ENCODE measurements around the gene CNPY2.
"Not testable (repeated sequence)": the region's sequence is repeated elsewhere in the genome, so short reads cannot be mapped to it uniquely, and the experiment has no call there.

The CNPY2 gene

DNA sequence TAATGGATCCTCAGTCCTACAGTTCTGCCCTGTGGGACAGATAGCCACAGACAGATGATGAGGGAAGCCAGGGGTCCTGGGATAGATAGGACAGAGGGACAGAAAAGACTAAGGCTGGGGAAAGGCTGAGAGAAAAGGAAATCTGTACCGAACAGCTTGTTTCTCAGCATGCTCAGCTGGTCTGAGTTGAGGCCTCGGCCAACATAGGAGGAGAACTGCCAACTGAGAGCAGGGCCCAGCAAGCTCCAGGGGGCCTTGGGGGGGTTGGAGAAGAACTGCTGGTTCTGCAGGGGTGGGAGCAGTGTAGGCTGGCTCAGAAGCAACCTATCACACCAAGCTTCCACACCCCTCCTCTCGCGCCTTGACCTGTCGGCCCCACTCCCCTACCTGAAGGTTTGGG lies 33.0 kb upstream of the CNPY2 start:
- no peak overlapping the region for H3K9ac ChIP-seq (ENCODE audit: low read length)
- no peaks in the 10 kb centered on the region for H3K79me2 ChIP-seq (ENCODE audit: low read length)
- H4K20me1 ChIP-seq (ENCODE audit: insufficient read depth, low read length) = no peaks in the 10 kb centered on the region
- peaks cover 32% of the 10 kb centered on the region for H3K36me3 ChIP-seq (replicated peaks; ENCODE audit: low read depth, low read length)
- H2AFZ ChIP-seq (ENCODE audit: low read depth, low read length) = no peak overlapping the region
- TF ChIP-seq EZH2phosphoT487 (IDR thresholded peaks at IDR 0.05; ENCODE audit: low read depth) = no peak
- TF ChIP-seq, protein P1, sequence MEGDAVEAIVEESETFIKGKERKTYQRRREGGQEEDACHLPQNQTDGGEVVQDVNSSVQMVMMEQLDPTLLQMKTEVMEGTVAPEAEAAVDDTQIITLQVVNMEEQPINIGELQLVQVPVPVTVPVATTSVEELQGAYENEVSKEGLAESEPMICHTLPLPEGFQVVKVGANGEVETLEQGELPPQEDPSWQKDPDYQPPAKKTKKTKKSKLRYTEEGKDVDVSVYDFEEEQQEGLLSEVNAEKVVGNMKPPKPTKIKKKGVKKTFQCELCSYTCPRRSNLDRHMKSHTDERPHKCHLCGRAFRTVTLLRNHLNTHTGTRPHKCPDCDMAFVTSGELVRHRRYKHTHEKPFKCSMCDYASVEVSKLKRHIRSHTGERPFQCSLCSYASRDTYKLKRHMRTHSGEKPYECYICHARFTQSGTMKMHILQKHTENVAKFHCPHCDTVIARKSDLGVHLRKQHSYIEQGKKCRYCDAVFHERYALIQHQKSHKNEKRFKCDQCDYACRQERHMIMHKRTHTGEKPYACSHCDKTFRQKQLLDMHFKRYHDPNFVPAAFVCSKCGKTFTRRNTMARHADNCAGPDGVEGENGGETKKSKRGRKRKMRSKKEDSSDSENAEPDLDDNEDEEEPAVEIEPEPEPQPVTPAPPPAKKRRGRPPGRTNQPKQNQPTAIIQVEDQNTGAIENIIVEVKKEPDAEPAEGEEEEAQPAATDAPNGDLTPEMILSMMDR (IDR thresholded peaks at IDR 0.05; ENCODE audit: low read depth, low read length) = no peak
- H3K27ac ChIP-seq (ENCODE audit: low read length) = no peak overlapping the region
- H3K9me3 ChIP-seq (ENCODE audit: insufficient read depth, low read length) = no peaks in the 10 kb centered on the region
- no peak overlapping the region for H3K4me3 ChIP-seq (ENCODE audit: low read length)
- H3K4me1 ChIP-seq (ENCODE audit: low read length) = no peaks in the 10 kb centered on the region
- H3K27me3 ChIP-seq (ENCODE audit: low read depth, low read length) = no peaks in the 10 kb centered on the region
- no peak overlapping the region for H3K4me2 ChIP-seq (ENCODE audit: low read length)

DNA sequence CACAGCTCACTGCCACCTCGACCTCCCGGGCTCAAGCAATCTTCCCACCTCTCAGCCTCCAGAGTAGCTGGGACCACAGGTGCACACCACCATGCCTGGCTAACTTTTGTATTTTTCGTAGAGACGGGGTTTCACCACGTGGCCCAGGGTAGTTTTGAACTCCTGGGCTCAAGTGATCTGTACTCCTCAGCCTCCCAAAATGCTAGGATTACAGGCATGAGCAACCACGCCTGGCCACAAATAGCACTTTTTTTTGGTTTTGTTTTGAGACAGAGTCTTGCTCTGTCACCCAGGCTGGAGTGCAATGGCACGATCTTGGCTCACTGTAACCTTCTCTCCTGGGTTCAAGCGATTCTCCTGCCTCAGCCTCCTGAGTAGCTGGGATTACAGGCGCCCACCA lies 31.5 kb upstream of the CNPY2 start:
- H3K36me3 ChIP-seq (replicated peaks; ENCODE audit: low read depth, low read length) = peaks cover 35% of the 10 kb centered on the region

DNA sequence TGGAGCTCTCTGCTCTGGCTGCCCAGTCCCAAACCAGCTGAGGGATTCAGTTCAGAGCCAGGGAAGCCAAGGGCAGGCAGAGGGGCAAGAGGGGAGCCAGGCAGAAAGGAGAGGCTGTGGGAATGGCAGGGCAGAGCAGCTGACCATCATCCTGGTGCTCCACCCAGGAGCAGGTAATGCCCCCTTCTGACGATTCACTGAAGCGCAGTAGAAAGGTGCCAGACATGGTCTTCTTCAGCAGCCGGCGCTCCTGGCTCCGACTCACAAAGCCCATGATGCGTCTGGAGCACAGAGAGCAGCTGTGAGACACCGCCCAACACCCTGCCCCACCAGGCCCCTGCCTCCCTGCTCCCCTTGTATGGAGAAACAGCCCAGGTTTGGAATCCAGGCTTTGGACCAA lies 30.9 kb upstream of the CNPY2 start:
- Histone ChIP-seq H3K36me3 (replicated peaks; ENCODE audit: low read depth, low read length) (peaks cover 35% of the 10 kb centered on the region), H3K79me2 (ENCODE audit: low read length) (no peaks in the 10 kb centered on the region), H2AFZ (ENCODE audit: low read depth, low read length) (no peak overlapping the region), H3K9me3 (ENCODE audit: insufficient read depth, low read length) (no peaks in the 10 kb centered on the region), H3K9ac (ENCODE audit: low read length) (no peak overlapping the region), H3K27ac (ENCODE audit: low read length) (no peak overlapping the region), H3K4me1 (ENCODE audit: low read length) (no peaks in the 10 kb centered on the region), H3K4me2 (ENCODE audit: low read length) (no peak overlapping the region), H4K20me1 (ENCODE audit: insufficient read depth, low read length) (no peaks in the 10 kb centered on the region), H3K4me3 (ENCODE audit: low read length) (no peak overlapping the region), H3K27me3 (ENCODE audit: low read depth, low read length) (no peaks in the 10 kb centered on the region)
- TF ChIP-seq, protein P1 (IDR thresholded peaks at IDR 0.05; ENCODE audit: low read depth, low read length) = no peak
- no peak for TF ChIP-seq EZH2phosphoT487 (IDR thresholded peaks at IDR 0.05; ENCODE audit: low read depth)

More for the DNA sequence above, 31.5 kb upstream of the CNPY2 start:
- not testable (repeated sequence) for H2AFZ ChIP-seq (ENCODE audit: low read depth, low read length); H4K20me1 ChIP-seq (ENCODE audit: insufficient read depth, low read length); H3K9me3 ChIP-seq (ENCODE audit: insufficient read depth, low read length); H3K27ac ChIP-seq (ENCODE audit: low read length); H3K27me3 ChIP-seq (ENCODE audit: low read depth, low read length); H3K4me2 ChIP-seq (ENCODE audit: low read length); H3K4me3 ChIP-seq (ENCODE audit: low read length); H3K4me1 ChIP-seq (ENCODE audit: low read length); H3K9ac ChIP-seq (ENCODE audit: low read length); H3K79me2 ChIP-seq (ENCODE audit: low read length)

DNA sequence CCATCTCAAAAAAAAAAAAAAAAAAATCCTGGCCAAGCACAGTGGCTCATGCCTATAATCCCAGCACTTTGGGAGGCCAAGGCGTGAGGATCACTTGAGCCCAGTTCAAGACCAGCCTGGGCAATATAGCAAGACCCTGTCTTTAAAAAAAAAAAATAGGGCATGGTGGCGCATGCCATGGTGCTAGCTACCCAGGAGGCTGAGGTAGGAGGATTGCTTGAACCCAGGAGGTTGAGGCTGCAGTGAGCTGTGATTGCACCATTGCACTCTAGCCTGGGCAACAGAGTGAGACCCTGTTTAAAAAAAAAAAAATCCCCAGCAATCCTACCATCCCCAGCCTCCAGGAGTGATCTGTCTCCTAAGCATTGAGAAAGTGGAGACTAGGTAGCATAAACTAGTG lies 26.5 kb upstream of the CNPY2 start:
- H3K79me2 ChIP-seq (ENCODE audit: low read length); H3K9ac ChIP-seq (ENCODE audit: low read length); H3K36me3 ChIP-seq (replicated peaks; ENCODE audit: low read depth, low read length); H3K27me3 ChIP-seq (ENCODE audit: low read depth, low read length); H2AFZ ChIP-seq (ENCODE audit: low read depth, low read length); H3K4me3 ChIP-seq (ENCODE audit: low read length); H3K27ac ChIP-seq (ENCODE audit: low read length); H3K9me3 ChIP-seq (ENCODE audit: insufficient read depth, low read length); H3K4me2 ChIP-seq (ENCODE audit: low read length); H4K20me1 ChIP-seq (ENCODE audit: insufficient read depth, low read length): not testable (repeated sequence)
- peaks cover 19% of the 10 kb centered on the region for H3K4me1 ChIP-seq (ENCODE audit: low read length)

DNA sequence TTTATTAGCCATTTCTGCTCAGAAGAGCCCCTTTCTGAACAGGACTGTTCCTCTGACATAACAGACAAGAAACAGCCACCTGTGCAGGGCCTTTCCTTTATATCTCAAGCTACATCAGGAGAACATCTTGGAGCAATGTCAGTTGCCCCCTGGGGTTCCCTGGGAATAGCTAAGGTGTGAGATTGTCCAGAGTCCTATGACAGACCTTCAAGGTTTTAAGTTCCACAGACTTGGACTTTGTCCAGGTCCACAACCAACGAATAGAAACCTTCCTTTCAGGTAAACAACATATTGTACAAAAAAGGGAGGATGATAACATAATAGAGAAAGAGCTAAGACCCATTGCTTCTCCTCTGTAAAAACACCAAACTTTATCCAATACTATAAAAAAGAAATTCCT lies 25.8 kb upstream of the CNPY2 start:
- no peak overlapping the region for H3K27ac ChIP-seq (ENCODE audit: low read length)
- no peaks in the 10 kb centered on the region for H3K27me3 ChIP-seq (ENCODE audit: low read depth, low read length)
- H3K9ac ChIP-seq (ENCODE audit: low read length) = no peak overlapping the region
- H3K79me2 ChIP-seq (ENCODE audit: low read length) = no peaks in the 10 kb centered on the region
- H3K4me2 ChIP-seq (ENCODE audit: low read length) = no peak overlapping the region
- peaks cover 6% of the 10 kb centered on the region for H3K36me3 ChIP-seq (replicated peaks; ENCODE audit: low read depth, low read length)
- H3K9me3 ChIP-seq (ENCODE audit: insufficient read depth, low read length) = no peaks in the 10 kb centered on the region
- no peak overlapping the region for H3K4me3 ChIP-seq (ENCODE audit: low read length)
- TF ChIP-seq, protein P1 (IDR thresholded peaks at IDR 0.05; ENCODE audit: low read depth, low read length) = no peak
- no peak for TF ChIP-seq EZH2phosphoT487 (IDR thresholded peaks at IDR 0.05; ENCODE audit: low read depth)
- peaks cover 24% of the 10 kb centered on the region for H3K4me1 ChIP-seq (ENCODE audit: low read length)
- H4K20me1 ChIP-seq (ENCODE audit: insufficient read depth, low read length) = no peaks in the 10 kb centered on the region
- H2AFZ ChIP-seq (ENCODE audit: low read depth, low read length) = no peak overlapping the region
